Type B pancreatic cell (in vitro differentiated cells): ENCODE measurements around the gene KCNQ2. TPM values are rescaled to one million over a fixed set of nuclear protein-coding genes. Genes with fewer than 3 reads are reported as not detected.

Source experiments
- DNase-seq: peaks from one replicate; pipeline ENCODE4 v3.0.0; 2021; ENCODE audit warnings: mixed read lengths; ENCODE audit not compliant: unreplicated experiment; ENCODE audit errors: extremely low spot score
- H3K27ac Mint-ChIP-seq: 2 replicates; pipeline ENCODE4 v1.8.0; 2021; ENCODE audit warnings: mild to moderate bottlenecking, mixed read lengths
- H3K27me3 Mint-ChIP-seq: 2 replicates; pipeline ENCODE4 v1.8.0; 2021; ENCODE audit warnings: mixed read lengths
- H3K36me3 Mint-ChIP-seq: 2 replicates; pipeline ENCODE4 v1.8.0; 2021; ENCODE audit warnings: mixed read lengths
- H3K4me1 Mint-ChIP-seq: one replicate; pipeline ENCODE4 v1.8.0; 2021; ENCODE audit warnings: mixed read lengths; ENCODE audit not compliant: unreplicated experiment
- H3K4me3 Mint-ChIP-seq: 2 replicates; pipeline ENCODE4 v1.8.0; 2021; ENCODE audit warnings: mild to moderate bottlenecking, mixed read lengths
- H3K9me3 Mint-ChIP-seq: 2 replicates; pipeline ENCODE4 v1.8.0; 2021; ENCODE audit warnings: mixed read lengths
- CTCF ChIP-seq: fragments of 200-600 bp; sonication (generic); conservative IDR thresholded peaks from 2 replicates; pipeline ENCODE4 v1.5.0; 2021; ENCODE audit warnings: antibody characterized with exemption, mild to moderate bottlenecking
- total RNA-seq: library from RNA; stranded (reverse); gene quantifications from 2 replicates; pipeline ENCODE4 v1.2.1, GENCODE V29; 2021; ENCODE audit warnings: low replicate concordance

KCNQ2 gene
- total RNA-seq, 1 donor from 2014 or later: 47.3 TPM

DNA sequence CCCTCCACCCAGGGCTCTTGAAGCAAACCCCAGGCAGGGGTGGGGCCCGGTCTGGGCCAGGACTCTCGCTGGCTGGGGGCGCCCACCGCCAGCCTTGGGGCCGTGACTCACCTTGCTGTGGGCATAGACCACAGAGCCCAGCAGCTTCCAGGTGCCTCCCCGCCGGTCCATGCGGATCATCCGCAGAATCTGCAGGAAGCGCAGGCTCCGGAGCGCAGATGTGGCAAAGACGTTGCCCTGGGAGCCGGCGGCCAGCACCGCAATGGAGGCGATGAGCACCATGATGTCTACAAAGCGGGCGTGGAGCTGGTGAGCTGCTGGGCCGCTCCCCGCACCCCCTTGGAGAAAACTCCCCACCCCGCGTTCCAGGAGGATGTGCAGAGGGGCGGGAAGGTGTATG is 27.9 kb downstream of the KCNQ2 start:
- Mint-ChIP-seq H3K36me3 (no peaks in the 10 kb centered on the region), H3K4me1 (peaks cover 15% of the 10 kb centered on the region), H3K27me3 (peaks cover 2% of the 10 kb centered on the region), H3K9me3 (no peaks in the 10 kb centered on the region), H3K27ac (no peak overlapping the region), H3K4me3 (no peak overlapping the region)
- TF ChIP-seq CTCF: no peak
- no peak for DNase-seq

- no peak for TF ChIP-seq CTCF
- DNase-seq: no peak
- Mint-ChIP-seq H3K9me3 (no peaks in the 10 kb centered on the region), H3K36me3 (no peaks in the 10 kb centered on the region), H3K27me3 (peaks cover 2% of the 10 kb centered on the region), H3K4me3 (no peak overlapping the region), H3K4me1 (peaks cover 15% of the 10 kb centered on the region), H3K27ac (no peak overlapping the region)
Observed at GRCh38 chr20:63443606-63444395, 28.7 kb downstream of the KCNQ2 start.

- peaks cover 6% of the 10 kb centered on the region for H3K4me1 Mint-ChIP-seq
- no peaks in the 10 kb centered on the region for H3K27me3 Mint-ChIP-seq
- no peak for DNase-seq
- H3K4me3 Mint-ChIP-seq: no peak overlapping the region
- TF ChIP-seq CTCF: peak; percentile 60
- no peak overlapping the region for H3K27ac Mint-ChIP-seq
- no peaks in the 10 kb centered on the region for H3K9me3 Mint-ChIP-seq
- no peaks in the 10 kb centered on the region for H3K36me3 Mint-ChIP-seq
Observed at GRCh38 chr20:63442100-63442493, 30.4 kb downstream of the KCNQ2 start.

DNA sequence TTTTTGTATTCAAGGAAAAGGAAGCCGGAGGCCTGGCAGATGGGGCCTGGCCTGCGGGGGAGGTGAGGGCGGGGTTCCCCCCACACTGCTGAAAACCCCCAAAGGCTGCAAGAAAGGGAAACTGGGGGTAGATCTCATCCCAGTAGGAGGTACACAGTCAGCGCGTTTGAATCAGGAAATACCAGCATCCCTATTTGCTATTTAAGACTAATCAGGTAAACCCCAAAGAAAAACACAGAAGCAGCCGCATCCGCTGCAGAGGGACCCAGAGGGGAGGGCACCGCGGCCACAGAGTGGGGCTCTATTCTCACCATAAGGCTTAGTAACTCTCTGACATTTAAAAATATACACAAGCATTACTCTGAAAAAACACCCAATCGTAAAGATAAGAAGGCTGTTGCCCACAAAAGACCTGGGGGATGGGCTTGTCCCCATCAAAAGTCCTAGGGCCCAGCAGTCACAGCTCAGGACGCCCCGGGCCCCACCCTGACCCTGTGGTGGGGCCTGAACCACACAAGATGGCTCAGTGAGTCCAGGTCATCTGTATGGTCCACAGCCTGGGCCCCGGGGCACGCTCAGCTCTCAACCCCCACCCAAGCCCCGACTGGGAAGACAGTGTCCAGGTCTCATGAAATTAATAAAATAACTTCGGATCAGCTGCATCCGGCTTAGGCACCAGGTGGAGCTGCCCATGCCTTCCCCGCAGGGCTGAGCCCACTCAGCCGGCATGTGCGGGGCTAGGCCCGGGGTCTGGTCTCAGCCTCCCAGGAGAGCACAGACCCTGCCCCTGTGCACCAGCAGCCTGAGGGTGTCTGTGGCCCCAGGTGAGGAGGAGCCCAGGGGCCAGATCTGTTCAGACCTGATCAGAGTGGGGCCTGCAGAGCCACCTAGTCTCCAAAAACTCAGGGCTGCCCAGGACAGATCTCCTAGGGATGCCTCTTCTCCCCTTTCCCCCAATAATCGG is 31.0 kb downstream of the KCNQ2 start:
- Mint-ChIP-seq H3K27me3 (no peaks in the 10 kb centered on the region), H3K27ac (no peak overlapping the region), H3K4me1 (peaks cover 5% of the 10 kb centered on the region), H3K36me3 (no peaks in the 10 kb centered on the region), H3K9me3 (no peaks in the 10 kb centered on the region), H3K4me3 (no peak overlapping the region)
- TF ChIP-seq CTCF: no peak
- no peak for DNase-seq

DNA sequence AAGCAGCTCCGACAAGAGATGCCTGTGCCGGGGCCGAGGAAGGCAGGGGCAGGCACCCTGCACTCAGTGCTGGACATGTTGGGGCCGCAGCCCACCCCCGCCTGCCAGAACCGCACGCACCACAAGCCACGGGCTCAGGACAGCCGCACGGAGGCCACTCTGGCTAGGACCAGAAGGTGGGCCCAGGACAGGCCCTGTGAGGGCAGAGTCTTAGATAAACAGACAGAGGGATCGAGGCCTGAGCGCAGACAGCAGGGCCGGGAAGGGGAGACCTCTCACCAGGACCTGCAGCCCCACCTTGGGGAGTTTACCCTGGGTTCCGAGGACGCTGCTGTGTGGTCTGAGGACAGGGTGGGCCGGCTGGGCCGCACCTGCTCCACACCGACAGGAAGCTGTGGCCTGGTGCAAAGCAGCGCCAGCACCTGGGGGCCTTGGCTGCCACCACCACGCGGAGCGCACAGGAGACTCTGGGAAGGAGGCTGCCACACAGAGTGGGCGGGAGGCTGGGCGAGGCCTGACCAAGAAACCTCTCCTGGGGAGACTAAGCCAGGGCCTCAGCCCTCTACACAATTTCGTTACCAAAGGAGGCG is 32.0 kb downstream of the KCNQ2 start:
- Mint-ChIP-seq H3K36me3 (no peaks in the 10 kb centered on the region), H3K9me3 (no peaks in the 10 kb centered on the region), H3K4me3 (no peak overlapping the region), H3K27me3 (no peaks in the 10 kb centered on the region), H3K4me1 (peaks cover 5% of the 10 kb centered on the region), H3K27ac (no peak overlapping the region)
- no peak for DNase-seq
- no peak for TF ChIP-seq CTCF
